Body of pancreas (tissue), 4 donors: ENCODE measurements around the gene NMNAT3.

ENCODE experiments used
- CTCF ChIP-seq, 7 experiments: fragments of 450-650 bp in 4 of 7; fragments of 200-600 bp in 3 of 7; sonication (generic) in 3 of 7; IDR thresholded peaks; one replicate each; pipeline ENCODE4 v1.5.1; 2016 to 2019; ENCODE audit warnings: antibody characterized with exemption in 7 of 7
- POLR2A ChIP-seq, 3 donors: fragments of 450-650 bp; IDR thresholded peaks; one replicate each; pipeline ENCODE4 v1.6.1; 2016; ENCODE audit warnings: antibody characterized with exemption in 3 of 3, mild to moderate bottlenecking in 2 of 3

GRCh38 chr3:139657936-139658335 lies 19.8 kb downstream of the NMNAT3 start:
- TF ChIP-seq POLR2A (IDR thresholded peaks at IDR 0.05), result no peak
- no peak for TF ChIP-seq CTCF (IDR thresholded peaks at IDR 0.05)
